ENCODE results near the gene ABCG4. TPM values are rescaled to one million over a fixed set of nuclear protein-coding genes. Genes with fewer than 3 reads are reported as not detected.

The ABCG4 gene
- total RNA-seq, 4 donors from 2014 or later, result 0.13 to 1.6 (median 0.82) TPM

GRCh38 chr11:119175493-119176077 is 26.7 kb downstream of the ABCG4 start:
- no peak for TF ChIP-seq POLR2A (IDR thresholded peaks at IDR 0.05)
- no peak for TF ChIP-seq CTCF (IDR thresholded peaks at IDR 0.05)
- peaks cover 5 to 16% of the 10 kb centered on the region in 2 donors for H3K36me3 ChIP-seq
- WGBS, 2 donors, result 81 to 84% methylated on average over 6 of the region's 6 CpGs
- H3K4me3 ChIP-seq (replicated peaks in 1 of 3), result no peak overlapping the region
- no peak overlapping the region for H3K27ac ChIP-seq
- intact Hi-C loops (cut with DNase I), result no loop called here
- H3K27me3 ChIP-seq, result no peaks in the 10 kb centered on the region
- DNase-seq, result no peak
- H3K9me3 ChIP-seq, result no peaks in the 10 kb centered on the region
- H3K4me1 ChIP-seq, result no peaks in the 10 kb centered on the region

GRCh38 chr11:119178166-119178680 is 29.4 kb downstream of the ABCG4 start:
- DNase-seq, result no peak
- H3K27me3 ChIP-seq, result no peaks in the 10 kb centered on the region
- TF ChIP-seq POLR2A (IDR thresholded peaks at IDR 0.05) (no peak), CTCF (IDR thresholded peaks at IDR 0.05) (no peak)
- H3K4me3 ChIP-seq (replicated peaks in 1 of 3), result no peak overlapping the region
- H3K27ac ChIP-seq, result no peak overlapping the region
- intact Hi-C loops (cut with DNase I), result no loop called here
- WGBS, 2 donors, result 58 to 70% methylated on average over 4 of the region's 4 CpGs
- H3K4me1 ChIP-seq, result no peaks in the 10 kb centered on the region
- no peaks in the 10 kb centered on the region for H3K9me3 ChIP-seq
- H3K36me3 ChIP-seq, result peaks cover 5 to 16% of the 10 kb centered on the region in 2 donors

- Histone ChIP-seq H3K4me3 (replicated peaks in 1 of 3) (no peak overlapping the region), H3K9me3 (no peaks in the 10 kb centered on the region), H3K4me1 (no peaks in the 10 kb centered on the region), H3K27ac (no peak overlapping the region), H3K27me3 (no peaks in the 10 kb centered on the region), H3K36me3 (peaks cover 5 to 17% of the 10 kb centered on the region in 2 donors)
- no peak for TF ChIP-seq POLR2A (IDR thresholded peaks at IDR 0.05)
- TF ChIP-seq CTCF (IDR thresholded peaks at IDR 0.05), result no peak
- WGBS, 2 donors, result 95 to 99% methylated on average over 6 of the region's 6 CpGs
- intact Hi-C loops (cut with DNase I), result no loop called here
- no peak for DNase-seq
Measured at GRCh38 chr11:119179342-119179741, 30.5 kb downstream of the ABCG4 start.

GRCh38 chr11:119179983-119180382 is 31.1 kb downstream of the ABCG4 start:
- no peaks in the 10 kb centered on the region for H3K9me3 ChIP-seq
- WGBS, 2 donors, result 77 to 85% methylated on average over 7 to 10 of the region's 10 CpGs
- no peak for DNase-seq
- no peak overlapping the region for H3K27ac ChIP-seq
- no peaks in the 10 kb centered on the region for H3K4me1 ChIP-seq
- peaks cover 5 to 13% of the 10 kb centered on the region in 2 donors for H3K36me3 ChIP-seq
- no peak overlapping the region for H3K4me3 ChIP-seq (replicated peaks in 1 of 3)
- TF ChIP-seq CTCF (IDR thresholded peaks at IDR 0.05) (no peak), POLR2A (IDR thresholded peaks at IDR 0.05) (no peak)
- intact Hi-C loops (cut with DNase I), result no loop called here
- H3K27me3 ChIP-seq, result no peaks in the 10 kb centered on the region

Measured in thyroid gland (tissue), 4 donors.